HG03066 (cell line): ENCODE results near the gene GHR.

Experiments used
- ATAC-seq: cut with Tn5 transposase; IDR thresholded peaks from one replicate; pipeline ENCODE4 v1.9.1; 2021; ENCODE audit warnings: low read depth; ENCODE audit not compliant: unreplicated experiment

GHR gene

GRCh38 chr5:42461033-42461432 lies 37.8 kb downstream of the GHR start:
- no peak for ATAC-seq

DNA sequence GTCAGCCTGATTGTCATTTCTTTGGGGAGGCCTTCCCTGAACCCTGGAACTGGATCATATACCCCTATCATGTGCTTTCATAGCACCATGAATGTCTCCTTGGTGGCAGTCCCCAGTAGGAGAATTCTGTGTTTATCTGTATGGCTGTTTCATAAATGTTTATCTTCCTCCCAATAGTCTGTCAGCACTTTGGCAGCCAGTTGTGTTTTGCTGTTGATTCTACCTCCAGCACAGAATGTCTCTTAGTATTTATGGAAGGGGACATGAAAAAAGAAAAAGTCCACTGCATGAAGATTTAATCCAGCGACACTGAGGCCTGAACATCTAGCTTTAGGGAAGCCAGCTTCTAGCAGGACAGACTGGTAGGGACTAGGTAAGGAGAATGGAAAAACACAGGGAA lies 38.3 kb downstream of the GHR start:
- ATAC-seq: no peak

GRCh38 chr5:42462083-42462482 lies 38.8 kb downstream of the GHR start:
- ATAC-seq: no peak

DNA sequence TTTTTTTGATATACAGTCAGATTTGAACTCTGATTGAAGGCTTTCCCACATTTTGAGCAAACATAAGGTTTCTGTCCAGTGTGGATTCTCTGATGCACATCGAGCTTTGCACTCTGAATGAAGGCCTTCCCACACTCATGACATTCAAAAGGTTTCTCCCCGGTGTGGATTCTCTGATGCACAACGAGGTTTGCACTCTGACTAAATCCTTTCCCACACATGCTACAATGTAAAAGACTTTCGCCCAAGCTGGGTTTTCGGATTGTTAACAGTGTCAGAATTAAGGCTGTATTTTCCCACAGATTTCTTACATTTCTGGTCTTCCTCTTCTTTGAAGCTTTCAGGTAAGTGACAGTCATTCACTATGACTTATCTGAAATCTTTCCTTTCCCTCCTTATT lies 44.3 kb downstream of the GHR start:
- ATAC-seq: no peak

GRCh38 chr5:42467981-42468524 lies 44.8 kb downstream of the GHR start:
- no peak for ATAC-seq

- no peak for ATAC-seq
Observed at GRCh38 chr5:42483472-42484154, 60.4 kb downstream of the GHR start.

DNA sequence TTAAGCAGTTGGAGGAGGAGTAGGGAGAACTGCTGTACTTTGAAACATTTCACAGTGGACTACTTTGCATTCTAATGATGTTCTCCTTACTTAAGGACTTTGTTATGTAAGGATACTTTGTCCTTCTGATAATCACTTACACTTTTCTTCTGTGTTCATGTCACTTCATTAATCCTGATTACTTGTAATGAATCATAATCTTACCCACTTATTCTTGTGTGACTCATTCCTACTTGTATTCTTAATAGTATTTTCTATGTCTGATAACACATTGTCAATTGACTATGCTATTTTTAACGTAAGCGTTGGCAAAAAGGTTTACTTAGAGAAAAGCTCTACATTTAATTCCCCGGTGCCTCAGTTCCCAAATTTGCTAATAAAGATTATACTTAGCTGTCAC lies 63.8 kb downstream of the GHR start:
- ATAC-seq: no peak

DNA sequence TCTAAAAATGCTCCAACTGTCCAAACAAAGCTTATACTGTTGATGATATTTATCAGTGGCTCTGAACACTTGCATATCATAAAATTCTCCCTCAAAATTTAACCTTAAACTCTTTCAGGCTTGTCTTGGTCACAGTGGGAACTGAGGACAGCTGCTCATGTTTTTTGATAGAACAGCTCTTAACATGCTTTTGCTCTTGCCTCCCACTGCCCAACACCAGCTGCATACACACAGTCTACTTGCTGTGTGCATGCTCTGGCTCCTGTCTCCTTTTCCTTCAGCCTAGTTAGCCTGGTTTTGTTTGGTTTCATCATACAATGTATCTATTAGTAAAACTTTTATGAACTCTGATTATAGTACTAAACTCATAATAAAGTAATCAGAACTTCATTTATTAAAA lies 64.6 kb downstream of the GHR start:
- no peak for ATAC-seq

DNA sequence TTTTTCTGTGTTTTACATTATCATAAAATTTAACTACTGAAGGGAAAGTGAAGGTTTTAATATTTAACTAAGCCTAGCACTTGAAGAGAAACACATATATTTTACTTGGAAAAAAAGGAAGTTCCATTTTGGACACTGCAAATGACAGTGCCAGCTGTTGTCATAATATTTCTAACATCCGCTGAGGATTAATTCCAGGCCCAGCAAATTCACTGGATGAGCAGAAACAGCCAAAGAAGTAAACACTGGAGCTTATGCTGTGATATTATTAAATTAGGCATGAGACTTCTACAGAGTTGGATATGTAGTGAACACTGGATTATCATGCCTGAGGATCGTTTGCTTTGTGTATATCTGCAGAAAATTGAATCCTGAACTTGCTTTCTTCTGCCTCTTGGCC lies 67.6 kb downstream of the GHR start:
- ATAC-seq: no peak

DNA sequence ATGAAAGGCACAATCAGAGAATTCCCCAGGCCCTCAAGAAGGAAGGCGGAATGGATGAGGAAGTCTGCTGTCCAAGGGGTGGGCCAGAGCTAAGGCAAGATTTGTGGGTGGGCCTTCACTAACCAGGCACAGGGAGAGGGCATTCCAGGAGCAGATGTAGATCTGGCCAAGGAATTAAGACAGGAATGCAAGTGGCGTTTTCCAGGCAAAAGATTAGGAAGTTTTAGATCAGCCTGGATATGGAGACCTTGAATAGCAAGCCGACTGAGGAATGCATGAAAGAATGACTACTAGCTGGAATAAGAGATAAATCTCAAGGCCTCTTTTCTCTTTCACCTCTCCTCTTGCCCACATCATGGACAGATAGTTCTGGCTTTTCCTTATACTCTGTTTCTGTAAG lies 68.5 kb downstream of the GHR start:
- no peak for ATAC-seq

- no peak for ATAC-seq
Observed at GRCh38 chr5:42492974-42493373, 69.7 kb downstream of the GHR start.

DNA sequence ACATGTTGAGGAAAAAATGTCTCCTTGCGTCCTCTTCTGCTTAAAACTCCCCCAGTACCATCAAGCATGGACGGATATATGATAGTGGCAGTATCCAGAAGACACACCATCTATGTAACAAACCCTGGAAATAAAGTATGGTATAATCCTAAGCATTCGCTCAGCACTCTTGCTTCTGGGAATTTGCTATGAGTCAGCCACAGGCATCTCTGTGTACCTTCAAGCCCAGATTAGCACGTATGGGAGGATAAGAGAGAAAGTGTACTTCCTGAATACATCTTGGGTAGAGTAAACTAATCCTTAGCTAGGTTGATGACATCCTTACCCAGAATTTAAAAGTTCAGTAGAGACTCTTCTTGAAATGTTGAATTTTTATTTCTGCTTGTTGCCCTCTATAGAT lies 71.2 kb downstream of the GHR start:
- no peak for ATAC-seq

DNA sequence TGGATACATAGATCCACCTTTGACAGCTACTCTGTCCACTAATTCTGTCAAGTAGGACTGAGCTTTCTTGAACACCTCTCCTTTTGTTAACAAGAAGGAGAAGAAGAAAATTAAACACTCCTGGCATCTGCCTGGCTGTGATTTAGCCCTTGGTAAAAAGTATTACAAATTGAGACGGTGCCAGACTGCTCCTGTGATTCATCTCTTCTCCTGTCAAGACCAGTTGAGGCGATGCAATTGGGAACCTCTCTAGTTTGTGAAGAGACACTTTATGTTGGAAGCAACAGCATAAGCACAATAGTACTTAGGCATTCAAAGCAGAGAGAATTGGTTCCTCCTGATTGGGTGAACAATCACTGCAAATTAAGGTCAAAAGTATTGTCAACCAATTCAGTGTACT lies 72.7 kb downstream of the GHR start:
- ATAC-seq: no peak

- ATAC-seq: no peak
Observed at GRCh38 chr5:42496397-42497156, 73.3 kb downstream of the GHR start.

DNA sequence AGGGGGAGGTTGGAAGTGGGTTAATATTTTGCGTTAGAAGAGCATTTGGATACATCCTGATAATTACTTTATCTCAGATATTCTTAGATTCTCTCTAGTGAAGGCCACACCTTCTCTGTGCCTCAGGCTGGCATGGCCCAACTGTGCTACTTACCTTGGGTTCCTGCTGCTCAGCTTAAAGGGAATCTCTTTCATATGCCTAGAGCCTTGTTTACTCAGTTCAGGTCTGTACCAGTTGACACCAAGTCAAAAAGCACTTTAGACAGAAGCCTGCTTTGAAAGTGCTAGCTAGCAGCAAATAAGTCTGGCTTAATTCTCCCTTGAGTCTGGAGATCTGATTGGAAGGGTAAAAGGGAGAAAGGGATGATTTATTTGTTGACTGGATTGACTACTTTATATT lies 74.8 kb downstream of the GHR start:
- ATAC-seq: no peak

DNA sequence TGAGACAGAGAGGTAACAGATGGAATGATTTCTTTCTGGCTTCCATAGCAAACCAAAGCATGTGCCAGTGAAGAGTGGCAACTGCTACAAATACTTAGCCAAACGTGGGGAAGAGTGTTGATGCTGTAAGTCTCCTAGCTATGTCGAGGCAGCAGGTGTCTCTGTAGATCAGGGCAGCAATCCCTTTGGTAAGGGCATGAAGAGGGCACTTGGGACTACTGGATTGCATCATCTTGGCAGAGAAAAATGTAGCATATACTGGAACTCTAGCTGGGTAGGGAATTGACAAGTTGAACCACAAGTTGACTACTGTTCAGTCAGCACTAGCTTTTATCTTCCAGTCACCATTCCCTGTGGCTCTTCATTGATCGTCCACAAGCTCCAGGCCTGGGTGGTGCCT lies 75.8 kb downstream of the GHR start:
- no peak for ATAC-seq

DNA sequence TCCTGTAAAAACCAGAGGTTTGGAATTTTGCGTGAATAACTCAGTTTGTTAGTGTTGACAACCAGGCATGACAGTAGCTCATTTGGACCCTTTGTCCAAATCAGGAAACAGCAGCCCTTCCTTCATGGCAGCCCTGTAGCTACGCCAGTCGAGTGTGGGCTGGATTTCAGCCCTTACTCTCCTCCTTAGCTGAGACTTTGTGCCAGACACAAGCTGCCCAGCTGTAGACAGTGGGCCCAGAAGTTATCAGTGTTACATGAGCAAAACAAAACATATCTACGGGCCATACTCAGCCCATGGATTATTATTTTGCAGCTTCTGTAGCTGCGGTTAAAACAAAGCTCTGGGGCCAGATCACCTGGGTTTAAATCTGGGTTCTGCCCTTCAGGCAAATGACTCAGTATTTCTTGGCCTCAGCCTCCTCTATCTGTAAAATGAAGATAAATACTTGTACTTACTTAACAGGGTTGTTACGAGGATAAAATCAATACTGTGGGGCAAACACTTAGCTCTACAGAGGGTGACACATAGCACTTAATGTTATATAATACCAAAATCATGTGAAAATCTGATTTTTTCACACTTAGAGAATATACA lies 76.9 kb downstream of the GHR start:
- no peak for ATAC-seq

DNA sequence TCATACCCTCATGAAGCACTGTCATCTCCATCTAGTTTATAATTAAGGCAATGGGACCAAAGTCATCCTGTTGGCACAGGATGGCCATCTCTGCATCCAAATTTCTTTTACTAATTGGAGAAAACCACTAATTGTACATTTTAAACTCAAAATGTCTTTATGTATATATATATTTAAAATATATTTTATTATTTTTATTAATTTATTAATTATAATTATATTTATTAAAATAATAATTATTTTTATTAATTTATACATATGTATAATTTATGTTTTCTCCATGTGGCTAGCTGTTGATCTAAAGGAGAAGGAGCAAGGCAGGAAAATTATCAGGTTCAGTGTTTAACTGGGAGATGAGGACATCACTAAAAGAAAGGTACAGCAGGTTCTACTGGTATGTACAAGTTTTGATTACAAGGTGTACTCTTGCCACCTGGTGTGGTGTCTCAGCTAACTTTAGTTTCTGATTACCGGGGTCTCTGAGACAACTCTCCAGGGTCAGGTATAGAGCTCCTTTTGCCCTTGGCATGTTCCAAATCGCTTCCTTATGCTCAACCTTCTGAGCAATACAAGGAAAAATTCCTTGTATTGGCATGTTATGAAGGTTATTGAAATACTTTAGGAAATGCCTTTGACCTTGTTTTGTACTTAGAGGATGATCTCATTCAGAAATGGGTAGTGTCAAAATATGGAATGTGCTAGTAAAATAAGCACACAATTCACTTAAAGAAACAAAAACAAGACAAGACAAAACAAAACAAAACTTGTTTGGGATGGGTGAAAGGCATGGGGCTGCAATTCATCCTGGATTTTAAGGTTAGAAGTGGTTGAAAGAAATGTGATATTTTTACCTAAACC lies 79.6 kb downstream of the GHR start:
- no peak for ATAC-seq

DNA sequence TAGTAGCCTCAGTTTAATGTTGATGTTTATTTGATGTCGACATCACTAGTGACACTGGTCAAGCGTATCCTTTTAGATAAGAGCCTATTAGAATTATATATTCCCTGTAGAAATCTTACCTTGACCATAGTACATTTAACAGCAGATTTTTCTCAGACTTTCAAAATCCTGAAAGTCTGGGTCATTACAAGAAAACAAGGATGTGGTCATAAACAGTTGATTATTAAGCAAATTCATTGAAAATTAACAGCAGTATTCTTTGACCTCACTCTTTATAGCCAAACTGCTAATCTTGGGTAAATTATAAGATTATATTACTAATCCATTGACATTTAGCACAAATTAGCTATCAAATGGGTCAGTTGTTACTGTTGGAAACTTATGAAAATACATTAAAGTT lies 83.4 kb downstream of the GHR start:
- no peak for ATAC-seq

GRCh38 chr5:42507451-42508097 lies 84.3 kb downstream of the GHR start:
- ATAC-seq: no peak
